ENCODE results near the gene HBQ1.
"Not testable (repeated sequence)": the region's sequence is repeated elsewhere in the genome, so short reads cannot be mapped to it uniquely, and the experiment has no call there.

Gene HBQ1

GRCh38 chr16:176477-177382 lies 3.5 kb upstream of the HBQ1 start, which contains the start of gene HBA1:
Gene HBA1 (plus strand): TSS chr16:176680. CDS start chr16:176717, 37 bp downstream.
- not testable (repeated sequence) for DNase-seq

- peak; percentile 99 for DNase-seq
Measured at GRCh38 chr16:177394-177822, 2.9 kb upstream of the HBQ1 start.

- DNase-seq: no peak
Measured at GRCh38 chr16:177981-178667, 2.1 kb upstream of the HBQ1 start.

- DNase-seq: no peak
Measured at GRCh38 chr16:178668-179015, 1.6 kb upstream of the HBQ1 start.

GRCh38 chr16:179211-180092 lies 807 bp upstream of the HBQ1 start:
- no peak for DNase-seq

- DNase-seq: peak; percentile 20
Measured at GRCh38 chr16:180681-181564, 664 bp downstream of the HBQ1 start.

- no peak for DNase-seq
Measured at GRCh38 chr16:181565-182021, 1.3 kb downstream of the HBQ1 start.

GRCh38 chr16:183005-183404 lies 2.7 kb downstream of the HBQ1 start:
- no peak for DNase-seq

GRCh38 chr16:185213-185612 lies 5.0 kb downstream of the HBQ1 start:
- no peak for DNase-seq

GRCh38 chr16:185691-186090 lies 5.4 kb downstream of the HBQ1 start:
- DNase-seq: no peak

- no peak for DNase-seq
Measured at GRCh38 chr16:187330-187729, 7.1 kb downstream of the HBQ1 start.

- DNase-seq: no peak
Measured at GRCh38 chr16:188674-189073, 8.4 kb downstream of the HBQ1 start.

GRCh38 chr16:189604-190186 lies 9.4 kb downstream of the HBQ1 start:
- no peak for DNase-seq

GRCh38 chr16:191831-192230 lies 11.6 kb downstream of the HBQ1 start:
- no peak for DNase-seq

- no peak for DNase-seq
Measured at GRCh38 chr16:192686-193085, 12.4 kb downstream of the HBQ1 start.

- no peak for DNase-seq
Measured at GRCh38 chr16:193441-193840, 13.2 kb downstream of the HBQ1 start.

- no peak for DNase-seq
Measured at GRCh38 chr16:194516-194915, 14.3 kb downstream of the HBQ1 start.

GRCh38 chr16:200388-200787 lies 20.1 kb downstream of the HBQ1 start:
- no peak for DNase-seq

GRCh38 chr16:203246-203645 lies 23.0 kb downstream of the HBQ1 start:
- DNase-seq: no peak

GRCh38 chr16:204046-204445 lies 23.8 kb downstream of the HBQ1 start:
- DNase-seq: not testable (repeated sequence)

- not testable (repeated sequence) for DNase-seq
Measured at GRCh38 chr16:209359-209758, 29.1 kb downstream of the HBQ1 start.
